NB4 (cell line): ENCODE measurements around the gene DCDC2B.

Source experiments
- CTCF ChIP-seq: IDR thresholded peaks from one replicate; pipeline ENCODE4 v1.5.1; 2012; ENCODE audit warnings: low read depth, low read length
- MAX ChIP-seq: IDR thresholded peaks from 2 replicates; pipeline ENCODE4 v1.6.1; 2011; ENCODE audit warnings: low read depth, low read length
- POLR2A ChIP-seq: IDR thresholded peaks from 2 replicates; pipeline ENCODE4 v1.6.1; 2011; ENCODE audit warnings: mild to moderate bottlenecking; ENCODE audit not compliant: insufficient read length; ENCODE audit errors: extremely low read depth

- TF ChIP-seq CTCF (no peak), POLR2A (no peak), MAX (no peak)
Observed at GRCh38 chr1:32181563-32181962, 27.3 kb upstream of the DCDC2B start.
